Transverse colon (tissue), 3 donors: ENCODE results near the gene GPR21.

ENCODE experiments used
- POLR2A ChIP-seq: fragments of 450-650 bp; IDR thresholded peaks from one replicate; pipeline ENCODE4 v1.6.1; 2016; ENCODE audit warnings: antibody characterized with exemption, mild to moderate bottlenecking, moderate library complexity
- TF ChIP-seq, protein P1 (sequence below), 5 experiments: fragments of 200-600 bp in 3 of 5; fragments of 450-650 bp in 2 of 5; sonication (generic) in 3 of 5; IDR thresholded peaks; 1 replicate in 2 of 5; 2 replicates in 3 of 5; pipeline ENCODE4 v1.5.1; 2016 to 2017; ENCODE audit warnings: antibody characterized with exemption in 5 of 5, inconsistent platforms in 3 of 5, mild to moderate bottlenecking in 2 of 5, moderate library complexity in 1 of 5

DNA sequence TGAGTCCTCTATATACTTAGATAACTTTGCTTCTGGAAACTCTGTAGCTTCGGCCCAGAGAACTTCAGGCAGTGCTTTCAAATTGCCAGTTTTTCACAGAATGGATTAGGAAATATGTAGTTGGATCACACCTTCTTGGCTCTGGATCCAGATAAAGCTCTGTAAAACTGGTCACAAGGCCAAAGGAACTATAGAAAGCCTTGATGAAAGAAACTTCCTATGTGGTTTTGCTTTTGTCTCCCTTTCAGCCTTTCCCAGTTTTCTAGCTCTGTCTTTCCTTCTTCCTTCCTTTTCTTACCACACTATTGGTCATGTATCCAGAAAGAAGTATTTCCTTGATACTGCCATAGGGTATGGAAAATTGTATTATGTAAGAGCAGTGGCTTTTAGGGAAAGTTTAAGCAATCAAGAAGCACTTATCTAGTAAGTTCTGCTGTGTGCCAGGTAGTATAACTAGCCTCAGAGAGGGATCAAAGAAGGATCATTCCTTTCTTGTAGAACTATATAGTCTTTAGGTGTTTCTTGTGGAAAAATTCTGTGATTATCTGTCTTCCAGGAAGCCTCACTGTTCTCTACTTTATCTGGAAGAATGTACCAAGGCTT is 6.3 kb downstream of the GPR21 start:
- no peak for TF ChIP-seq POLR2A
- TF ChIP-seq, protein P1, sequence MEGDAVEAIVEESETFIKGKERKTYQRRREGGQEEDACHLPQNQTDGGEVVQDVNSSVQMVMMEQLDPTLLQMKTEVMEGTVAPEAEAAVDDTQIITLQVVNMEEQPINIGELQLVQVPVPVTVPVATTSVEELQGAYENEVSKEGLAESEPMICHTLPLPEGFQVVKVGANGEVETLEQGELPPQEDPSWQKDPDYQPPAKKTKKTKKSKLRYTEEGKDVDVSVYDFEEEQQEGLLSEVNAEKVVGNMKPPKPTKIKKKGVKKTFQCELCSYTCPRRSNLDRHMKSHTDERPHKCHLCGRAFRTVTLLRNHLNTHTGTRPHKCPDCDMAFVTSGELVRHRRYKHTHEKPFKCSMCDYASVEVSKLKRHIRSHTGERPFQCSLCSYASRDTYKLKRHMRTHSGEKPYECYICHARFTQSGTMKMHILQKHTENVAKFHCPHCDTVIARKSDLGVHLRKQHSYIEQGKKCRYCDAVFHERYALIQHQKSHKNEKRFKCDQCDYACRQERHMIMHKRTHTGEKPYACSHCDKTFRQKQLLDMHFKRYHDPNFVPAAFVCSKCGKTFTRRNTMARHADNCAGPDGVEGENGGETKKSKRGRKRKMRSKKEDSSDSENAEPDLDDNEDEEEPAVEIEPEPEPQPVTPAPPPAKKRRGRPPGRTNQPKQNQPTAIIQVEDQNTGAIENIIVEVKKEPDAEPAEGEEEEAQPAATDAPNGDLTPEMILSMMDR (IDR thresholded peaks at IDR 0.05): no peak
